A673 (cell line): ENCODE results near the gene CDC42EP3. TPM values are rescaled to one million over a fixed set of nuclear protein-coding genes. Genes with fewer than 3 reads are reported as not detected.

ENCODE experiments used
- BruUV-seq: library from RNA; stranded (reverse); fragments of 400-500 nt; replicated peaks from 2 replicates; lab custom pipeline; 2021; lab: Mats Ljungman, UMichigan
- CTCF ChIA-PET: fragments of 300-600 bp; sonication (Branson Sonifier 250); formaldehyde crosslinking; loops from one replicate; lab custom pipeline; 2022; ENCODE audit warnings: antibody characterized with exemption; lab: Charles Lee
- POLR2A ChIA-PET: fragments of 300-600 bp; sonication (Branson Sonifier 250); formaldehyde crosslinking; loops from one replicate; lab custom pipeline; 2022; ENCODE audit warnings: antibody characterized with exemption; ENCODE audit not compliant: low non-redundant PET; lab: Charles Lee
- DNase-seq: peaks from one replicate; pipeline ENCODE4 v3.0.0-alpha.2; 2015; ENCODE audit warnings: low spot score
- H3K27ac ChIP-seq: fragments of 200-600 bp; sonication (generic); 2 replicates; pipeline ENCODE4 v1.5.1; 2016; ENCODE audit warnings: mixed run types, low read depth, mild to moderate bottlenecking, mixed read lengths, antibody characterized with exemption, low read length; ENCODE audit not compliant: poor library complexity, severe bottlenecking
- H3K27me3 ChIP-seq: fragments of 200-600 bp; sonication (generic); replicated peaks from 2 replicates; pipeline ENCODE4 v1.6.1; 2017; ENCODE audit warnings: mixed run types, low read depth, mild to moderate bottlenecking, mixed read lengths, antibody characterized with exemption, low read length; ENCODE audit not compliant: insufficient read depth, poor library complexity
- H3K36me3 ChIP-seq: fragments of 200-600 bp; sonication (generic); 2 replicates; pipeline ENCODE4 v1.6.1; 2016; ENCODE audit warnings: mixed run types, mild to moderate bottlenecking, mixed read lengths, antibody characterized with exemption, low read length; ENCODE audit not compliant: insufficient read depth, poor library complexity, severe bottlenecking
- H3K4me1 ChIP-seq: fragments of 200-600 bp; sonication (generic); 2 replicates; pipeline ENCODE4 v1.6.1; 2017; ENCODE audit warnings: mixed run types, mild to moderate bottlenecking, mixed read lengths, antibody characterized with exemption, low read length; ENCODE audit not compliant: insufficient read depth, poor library complexity, severe bottlenecking
- H3K4me3 ChIP-seq: fragments of 200-600 bp; sonication (generic); 2 replicates; pipeline ENCODE4 v1.5.1; 2016; ENCODE audit warnings: low read depth, mixed run types, mild to moderate bottlenecking, mixed read lengths, low read length; ENCODE audit not compliant: poor library complexity, severe bottlenecking
- H3K9me3 ChIP-seq: fragments of 200-600 bp; sonication (generic); 2 replicates; pipeline ENCODE4 v1.6.1; 2016; ENCODE audit warnings: mixed run types, low read depth, mild to moderate bottlenecking, mixed read lengths, antibody characterized with exemption, low read length; ENCODE audit not compliant: poor library complexity, severe bottlenecking
- CTCF ChIP-seq: fragments of 300-800, 200-600 bp; sonication (generic); conservative IDR thresholded peaks from 2 replicates; pipeline ENCODE4 v1.5.1; 2017; ENCODE audit warnings: low read depth, mild to moderate bottlenecking, antibody characterized with exemption, low read length, moderate library complexity, mixed read lengths
- EZH2 ChIP-seq: fragments of 200-600 bp; sonication (generic); IDR thresholded peaks from 2 replicates; pipeline ENCODE4 v1.6.1; 2017; ENCODE audit warnings: borderline replicate concordance, low read depth, mild to moderate bottlenecking, mixed read lengths, antibody characterized with exemption, low read length; ENCODE audit not compliant: poor library complexity, severe bottlenecking
- intact Hi-C: fragments of 100-400 bp; cut with micrococcal nuclease; formaldehyde crosslinking; loops from one replicate; pipeline ENCODE4 v1.10.0; 2022; ENCODE audit not compliant: unreplicated experiment
- total RNA-seq: library from RNA; stranded (reverse); gene quantifications from 2 replicates; pipeline ENCODE4 v1.2.3, GENCODE V29; 2021

Gene CDC42EP3
- total RNA-seq, 1 experiment from 2014 or later: 12.2 TPM

DNA sequence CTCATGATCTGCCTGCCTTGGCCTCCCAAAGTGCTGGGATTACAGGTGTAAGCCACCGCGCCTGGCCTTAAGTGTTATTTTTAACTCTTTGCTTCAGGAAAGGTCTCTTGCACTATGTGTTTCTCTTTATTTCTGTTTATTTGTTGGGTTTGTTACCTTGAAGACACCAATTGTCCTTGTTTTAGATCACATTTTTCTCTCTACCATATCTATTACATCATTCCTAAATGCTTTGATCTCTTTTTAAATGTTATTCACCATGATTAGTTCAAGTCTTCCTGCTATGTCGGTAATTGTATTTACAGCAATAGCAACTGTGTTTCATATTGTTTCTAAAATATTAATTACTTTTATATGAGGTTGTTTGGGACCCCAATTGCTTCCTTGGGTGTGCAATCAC, 77.7 kb downstream of the CDC42EP3 start:
- Histone ChIP-seq H3K9me3 (peaks cover 4% of the 10 kb centered on the region), H3K4me1 (no peaks in the 10 kb centered on the region), H3K27me3 (no peaks in the 10 kb centered on the region), H3K27ac (no peak overlapping the region), H3K36me3 (no peaks in the 10 kb centered on the region), H3K4me3 (no peak overlapping the region)
- ChIA-PET POLR2A (no interaction called here), CTCF (no interaction called here)
- intact Hi-C loops: no loop called here
- DNase-seq: no peak
- no TSS peak for BruUV-seq
- TF ChIP-seq CTCF: no peak
- no peak for TF ChIP-seq EZH2

DNA sequence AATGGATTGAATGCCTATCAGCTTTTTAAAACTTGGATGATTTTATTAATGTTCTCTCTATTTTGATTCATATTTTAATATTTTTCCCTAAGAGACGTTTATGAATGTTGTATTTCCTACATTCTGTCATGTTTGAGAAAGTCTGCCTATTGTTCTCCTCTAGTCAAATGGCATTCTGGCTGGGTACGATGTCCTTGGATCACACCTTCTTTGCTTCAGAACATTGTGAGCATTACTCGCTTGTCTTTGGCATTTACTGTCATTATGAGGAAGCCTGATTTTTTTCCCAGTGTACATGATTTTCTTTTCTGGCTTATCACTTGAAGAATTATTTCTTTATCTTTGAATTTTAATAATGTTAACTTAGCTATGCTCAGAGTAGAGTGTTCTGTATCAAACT, 78.4 kb downstream of the CDC42EP3 start:
- POLR2A ChIA-PET: no interaction called here
- no peaks in the 10 kb centered on the region for H3K4me1 ChIP-seq
- no peaks in the 10 kb centered on the region for H3K36me3 ChIP-seq
- H3K27me3 ChIP-seq: no peaks in the 10 kb centered on the region
- DNase-seq: no peak
- CTCF ChIA-PET: no interaction called here
- peaks cover 4% of the 10 kb centered on the region for H3K9me3 ChIP-seq
- BruUV-seq: no TSS peak
- H3K4me3 ChIP-seq: no peak overlapping the region
- intact Hi-C loops: no loop called here
- TF ChIP-seq CTCF (no peak), EZH2 (no peak)
- no peak overlapping the region for H3K27ac ChIP-seq
